ENCODE data around the gene PTPRD.

DNA sequence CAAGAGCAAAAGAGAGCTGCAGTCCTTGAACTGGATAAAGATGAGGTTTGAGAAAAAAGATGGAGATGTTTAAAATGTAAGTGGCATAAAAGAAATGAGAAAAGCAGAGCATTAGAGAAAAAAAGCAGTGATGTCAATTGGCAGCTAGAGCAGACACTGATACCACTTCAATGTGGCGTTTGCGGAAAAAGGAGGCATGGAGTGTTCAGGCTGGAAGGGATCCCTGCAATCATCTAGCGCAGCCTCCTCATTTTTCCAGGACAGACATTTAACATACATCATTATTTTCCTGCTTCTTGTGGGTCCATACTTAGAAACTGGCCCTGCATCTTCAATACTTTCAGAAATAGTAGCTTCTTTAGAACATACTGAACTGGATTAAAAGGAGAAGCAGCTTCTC is 563.8 kb downstream of the PTPRD start:
- TF ChIP-seq, protein P1, sequence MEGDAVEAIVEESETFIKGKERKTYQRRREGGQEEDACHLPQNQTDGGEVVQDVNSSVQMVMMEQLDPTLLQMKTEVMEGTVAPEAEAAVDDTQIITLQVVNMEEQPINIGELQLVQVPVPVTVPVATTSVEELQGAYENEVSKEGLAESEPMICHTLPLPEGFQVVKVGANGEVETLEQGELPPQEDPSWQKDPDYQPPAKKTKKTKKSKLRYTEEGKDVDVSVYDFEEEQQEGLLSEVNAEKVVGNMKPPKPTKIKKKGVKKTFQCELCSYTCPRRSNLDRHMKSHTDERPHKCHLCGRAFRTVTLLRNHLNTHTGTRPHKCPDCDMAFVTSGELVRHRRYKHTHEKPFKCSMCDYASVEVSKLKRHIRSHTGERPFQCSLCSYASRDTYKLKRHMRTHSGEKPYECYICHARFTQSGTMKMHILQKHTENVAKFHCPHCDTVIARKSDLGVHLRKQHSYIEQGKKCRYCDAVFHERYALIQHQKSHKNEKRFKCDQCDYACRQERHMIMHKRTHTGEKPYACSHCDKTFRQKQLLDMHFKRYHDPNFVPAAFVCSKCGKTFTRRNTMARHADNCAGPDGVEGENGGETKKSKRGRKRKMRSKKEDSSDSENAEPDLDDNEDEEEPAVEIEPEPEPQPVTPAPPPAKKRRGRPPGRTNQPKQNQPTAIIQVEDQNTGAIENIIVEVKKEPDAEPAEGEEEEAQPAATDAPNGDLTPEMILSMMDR (IDR thresholded peaks at IDR 0.05): no peak
- TF ChIP-seq EZH2 (IDR thresholded peaks at IDR 0.05) (no peak), EZH2phosphoT487 (IDR thresholded peaks at IDR 0.05) (no peak)

All from neural progenitor cell (in vitro differentiated cells).